Left lung (tissue), 10 donors: ENCODE data around the gene MCF2L2. TPM values are rescaled to one million over a fixed set of nuclear protein-coding genes. Genes with fewer than 3 reads are reported as not detected.
"Not testable (repeated sequence)": the region's sequence is repeated elsewhere in the genome, so short reads cannot be mapped to it uniquely, and the experiment has no call there.

Experiments used
- ATAC-seq: fragments of 200-7000 bp; cut with Tn5 transposase; one replicate; pipeline ENCODE4 v1.9.1; 2020; ENCODE audit warnings: moderate library complexity
- DNase-seq, 4 donors: peaks; one replicate each; pipeline ENCODE4 v3.0.0-alpha.2; 2013 to 2020
- H3K27ac ChIP-seq, 2 donors: fragments of 200-600 bp; sonication (generic) in 1 of 2; one replicate each; pipeline versions ENCODE4 v1.5.0 to v1.8.0; 2020 to 2021
- H3K27me3 ChIP-seq, 2 donors: fragments of 200-600 bp; sonication (generic) in 1 of 2; one replicate each; pipeline versions ENCODE4 v1.5.0 to v1.8.0; 2020 to 2021
- H3K36me3 ChIP-seq, 2 donors: fragments of 200-600 bp; sonication (generic) in 1 of 2; one replicate each; pipeline versions ENCODE4 v1.5.0 to v1.8.0; 2020 to 2021
- H3K4me1 ChIP-seq, 2 donors: fragments of 200-600 bp; one replicate each; pipeline ENCODE4 v1.8.0; 2021
- H3K4me3 ChIP-seq, 2 donors: fragments of 200-600 bp; sonication (generic) in 1 of 2; one replicate each; pipeline versions ENCODE4 v1.5.0 to v1.8.0; 2020 to 2021; ENCODE audit warnings: mild to moderate bottlenecking in 1 of 2
- H3K9me3 ChIP-seq, 2 donors: fragments of 200-600 bp; sonication (generic) in 1 of 2; one replicate each; pipeline versions ENCODE4 v1.5.0 to v1.8.0; 2020 to 2021
- intact Hi-C, 2 donors: fragments of 100-400 bp; cut with DNase I; formaldehyde crosslinking; loops; one replicate each; pipeline versions ENCODE4 v1.11.2 to v1.14.2; 2022
- polyA plus RNA-seq, 6 donors: library from polyadenylated mRNA; unstranded; fragments of 120-200 nt; gene quantifications; one replicate each; pipeline ENCODE4 v1.2.1, GENCODE V29; 2013; ENCODE audit not compliant: insufficient read length in 6 of 6
- total RNA-seq, 2 donors: library from RNA; stranded (reverse); fragmentation: NEBNext Ultra II Directional; extraction: Animal tissue kit (Norgen Biotek cat#: 25700); gene quantifications; one replicate each; pipeline ENCODE4 v1.2.1, GENCODE V29; 2021
- TF ChIP-seq, protein P1 (sequence below), 2 donors: fragments of 200-600 bp; sonication (generic) in 1 of 2; IDR thresholded peaks; one replicate each; pipeline versions ENCODE4 v1.5.0 to v1.8.0; 2021; ENCODE audit warnings: antibody characterized with exemption in 2 of 2
- donor health status: DM: no; HTN: yes; CAD: no.
- donor health status: DM: no; HTN: no; CAD: no.

MCF2L2 gene
- total and polyA plus RNA-seq, 8 donors, result 0.41 to 3.5 (median 2.2) TPM

DNA sequence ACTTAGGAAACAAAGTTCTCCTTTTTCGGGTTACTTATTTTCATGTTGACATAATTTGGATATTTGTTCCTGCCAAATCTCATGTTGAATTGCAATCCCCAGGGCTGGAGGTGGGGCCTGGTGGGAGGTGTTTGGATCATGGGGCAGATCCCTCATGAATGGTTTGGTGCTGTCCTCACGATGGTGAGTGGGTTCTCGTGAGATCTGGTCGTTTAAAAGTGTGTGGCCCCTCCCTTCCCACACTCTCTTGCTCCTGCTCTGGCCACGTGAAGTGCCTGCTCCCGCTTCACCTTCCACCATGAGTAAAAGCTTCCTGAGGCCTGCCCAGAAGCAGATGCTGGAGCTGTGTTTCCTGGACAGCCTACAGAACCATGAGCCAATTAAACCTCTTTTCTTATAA, 43.7 kb upstream of the MCF2L2 start:
- Histone ChIP-seq H3K27ac (no peak overlapping the region), H3K36me3 (no peaks in the 10 kb centered on the region), H3K9me3 (no peaks in the 10 kb centered on the region), H3K4me3 (no peak overlapping the region), H3K4me1 (peaks cover 0 to 12% of the 10 kb centered on the region in 2 donors), H3K27me3 (no peaks in the 10 kb centered on the region)
- DNase-seq (no peak), ATAC-seq (no peak)
- intact Hi-C loops, result no loop called here
- TF ChIP-seq, protein P1, sequence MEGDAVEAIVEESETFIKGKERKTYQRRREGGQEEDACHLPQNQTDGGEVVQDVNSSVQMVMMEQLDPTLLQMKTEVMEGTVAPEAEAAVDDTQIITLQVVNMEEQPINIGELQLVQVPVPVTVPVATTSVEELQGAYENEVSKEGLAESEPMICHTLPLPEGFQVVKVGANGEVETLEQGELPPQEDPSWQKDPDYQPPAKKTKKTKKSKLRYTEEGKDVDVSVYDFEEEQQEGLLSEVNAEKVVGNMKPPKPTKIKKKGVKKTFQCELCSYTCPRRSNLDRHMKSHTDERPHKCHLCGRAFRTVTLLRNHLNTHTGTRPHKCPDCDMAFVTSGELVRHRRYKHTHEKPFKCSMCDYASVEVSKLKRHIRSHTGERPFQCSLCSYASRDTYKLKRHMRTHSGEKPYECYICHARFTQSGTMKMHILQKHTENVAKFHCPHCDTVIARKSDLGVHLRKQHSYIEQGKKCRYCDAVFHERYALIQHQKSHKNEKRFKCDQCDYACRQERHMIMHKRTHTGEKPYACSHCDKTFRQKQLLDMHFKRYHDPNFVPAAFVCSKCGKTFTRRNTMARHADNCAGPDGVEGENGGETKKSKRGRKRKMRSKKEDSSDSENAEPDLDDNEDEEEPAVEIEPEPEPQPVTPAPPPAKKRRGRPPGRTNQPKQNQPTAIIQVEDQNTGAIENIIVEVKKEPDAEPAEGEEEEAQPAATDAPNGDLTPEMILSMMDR (IDR thresholded peaks at IDR 0.05), result no peak

DNA sequence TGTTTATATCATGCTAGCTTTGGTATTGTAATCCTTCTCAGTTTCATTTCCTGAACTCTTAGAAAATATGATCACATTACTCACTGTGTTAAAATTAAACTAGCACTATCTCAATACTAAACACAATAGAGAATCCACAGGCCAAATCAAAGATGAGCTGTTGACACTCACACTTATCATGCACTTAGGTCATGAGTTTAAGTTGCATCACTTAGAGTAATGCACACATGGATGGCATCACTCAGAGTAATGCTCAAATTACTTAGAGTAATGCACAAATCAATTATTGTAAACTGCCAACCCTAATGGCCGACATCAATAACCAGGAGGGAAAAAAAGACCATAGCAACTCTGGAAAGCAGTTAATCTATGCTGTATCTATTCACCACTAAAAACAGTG, 40.0 kb upstream of the MCF2L2 start:
- DNase-seq (no peak), ATAC-seq (no peak)
- no peak overlapping the region for H3K4me3 ChIP-seq
- no peak overlapping the region for H3K27ac ChIP-seq
- intact Hi-C loops, result loop anchor here in 1 of 2 donors (5.0 kb wide), 1 partner anchor 299 kb away; no protein-coding TSS in a partner anchor
- H3K4me1 ChIP-seq, result peaks cover 0 to 12% of the 10 kb centered on the region in 2 donors
- TF ChIP-seq, protein P1 (IDR thresholded peaks at IDR 0.05), result no peak
- no peaks in the 10 kb centered on the region for H3K27me3 ChIP-seq
- H3K36me3 ChIP-seq, result no peaks in the 10 kb centered on the region
- H3K9me3 ChIP-seq, result no peaks in the 10 kb centered on the region

GRCh38 chr3:183466575-183466974, 38.2 kb upstream of the MCF2L2 start:
- Histone ChIP-seq H3K9me3 (no peaks in the 10 kb centered on the region), H3K4me1 (peaks cover 0 to 12% of the 10 kb centered on the region in 2 donors), H3K4me3 (no peak overlapping the region), H3K27me3 (no peaks in the 10 kb centered on the region), H3K27ac (no peak overlapping the region), H3K36me3 (no peaks in the 10 kb centered on the region)
- DNase-seq (no peak), ATAC-seq (no peak)
- TF ChIP-seq, protein P1 (IDR thresholded peaks at IDR 0.05), result no peak
- intact Hi-C loops, result loop anchor here in 1 of 2 donors (5.0 kb wide), 1 partner anchor 301 kb away; no protein-coding TSS in a partner anchor

- not testable (repeated sequence) for H3K36me3 ChIP-seq, H3K27me3 ChIP-seq, DNase-seq, H3K9me3 ChIP-seq, H3K27ac ChIP-seq, ATAC-seq, H3K4me3 ChIP-seq
- H3K4me1 ChIP-seq, result peaks cover 0 to 12% of the 10 kb centered on the region in 2 donors
- intact Hi-C loops, result loop anchor here in 1 of 2 donors (5.0 kb wide), 1 partner anchor 302 kb away; no protein-coding TSS in a partner anchor
These were observed 37.3 kb upstream of the MCF2L2 start for GRCh38 chr3:183465710-183466109.

DNA sequence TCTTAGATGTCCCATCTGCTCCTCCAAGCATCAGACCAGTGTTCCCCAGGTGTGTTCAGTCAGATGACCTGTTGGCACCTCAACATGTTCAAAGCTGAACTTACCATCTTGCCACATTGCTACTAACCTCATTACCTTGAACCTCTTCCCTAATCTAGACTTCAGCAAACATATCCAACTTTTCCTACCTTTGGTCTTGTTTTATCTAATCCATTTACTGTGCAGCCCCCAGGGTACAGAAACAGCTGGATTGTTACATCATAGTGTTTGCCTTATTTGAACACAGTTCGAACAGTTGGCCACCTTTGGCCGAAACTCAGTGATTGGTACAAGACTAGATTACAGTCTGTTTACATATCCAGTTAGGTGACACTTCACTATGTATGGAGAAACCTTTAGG, 36.1 kb upstream of the MCF2L2 start:
- H3K27me3 ChIP-seq, result no peaks in the 10 kb centered on the region
- H3K4me1 ChIP-seq, result peaks cover 0 to 6% of the 10 kb centered on the region in 2 donors
- H3K4me3 ChIP-seq, result no peak overlapping the region
- H3K36me3 ChIP-seq, result no peaks in the 10 kb centered on the region
- TF ChIP-seq, protein P1 (IDR thresholded peaks at IDR 0.05), result no peak
- no peak for ATAC-seq
- no peaks in the 10 kb centered on the region for H3K9me3 ChIP-seq
- H3K27ac ChIP-seq, result no peak overlapping the region
- DNase-seq, result no peak
- intact Hi-C loops, result no loop called here
